ENCODE data around the gene PIK3R4.

The PIK3R4 gene

GRCh38 chr3:130746246-130747039, at the start of gene PIK3R4:
Gene PIK3R4, minus strand, starts transcription at chr3:130746829. Its CDS starts 1,611 bp downstream, at chr3:130745218.
- DNase-seq, result peak; percentile 99

DNA sequence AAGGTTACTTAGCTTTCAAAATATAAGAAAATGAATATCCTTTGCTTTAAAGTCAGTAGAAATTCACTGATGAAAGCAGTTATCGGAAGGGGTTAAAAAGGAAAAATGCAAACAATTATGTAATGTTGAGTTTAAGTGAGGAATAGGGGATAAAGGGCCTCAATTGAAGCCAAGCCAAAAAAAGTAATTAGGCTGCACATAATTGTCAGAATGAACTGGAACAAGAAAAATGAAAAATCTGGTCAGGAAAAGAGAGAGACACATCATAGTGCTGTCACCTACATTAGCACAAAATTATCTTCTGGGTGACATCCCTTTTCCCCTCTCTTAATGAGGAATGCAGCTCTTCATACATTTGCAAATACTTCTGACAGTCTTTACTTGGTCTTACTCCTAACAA, 48.8 kb upstream of the PIK3R4 start:
- no peak for DNase-seq

DNA sequence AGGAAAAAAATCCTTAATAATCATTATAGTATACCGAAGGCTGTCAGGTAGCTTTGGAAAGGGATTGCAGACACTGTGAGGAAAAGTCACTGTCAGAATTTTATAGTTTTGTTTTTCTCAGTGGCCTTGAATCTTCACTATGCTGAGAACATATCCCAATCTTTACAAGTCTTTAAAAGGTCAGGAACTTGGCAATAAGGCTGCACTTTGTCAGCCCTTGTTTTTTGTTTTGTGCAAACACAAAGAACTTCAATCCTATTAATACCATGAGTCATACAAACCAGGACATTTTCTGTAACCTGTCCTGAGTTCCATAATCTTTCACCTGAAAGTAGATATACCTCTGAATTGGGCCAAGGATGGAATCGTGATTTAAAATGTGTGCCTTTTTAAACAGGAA, 45.6 kb upstream of the PIK3R4 start:
- DNase-seq, result no peak

DNA sequence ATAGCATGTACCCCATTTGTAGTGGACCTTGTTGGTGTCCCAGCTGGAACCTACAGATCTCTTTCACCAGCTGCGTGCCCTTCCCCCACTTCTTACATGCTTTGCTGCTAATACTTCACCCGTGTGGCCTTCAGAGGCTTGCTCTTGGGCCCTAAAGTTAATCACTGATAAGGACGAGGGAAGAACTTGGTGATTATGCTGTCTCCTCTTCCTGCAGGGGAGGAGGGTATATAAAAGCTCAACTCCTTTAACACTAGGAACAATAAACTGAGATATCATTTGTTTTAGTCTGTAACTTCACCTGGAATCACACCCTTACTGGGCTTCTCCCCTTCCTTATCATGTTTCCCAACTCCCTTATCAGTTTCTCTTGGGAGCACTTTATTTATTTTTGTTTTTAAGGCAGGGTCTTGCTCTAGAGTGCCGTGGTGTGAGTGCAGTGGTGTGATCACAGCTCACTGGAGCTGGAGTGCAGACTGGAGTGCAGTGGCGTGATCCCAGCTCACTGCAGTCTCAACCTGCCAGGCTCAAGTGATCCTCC, 43.2 kb upstream of the PIK3R4 start:
- no peak for DNase-seq

DNA sequence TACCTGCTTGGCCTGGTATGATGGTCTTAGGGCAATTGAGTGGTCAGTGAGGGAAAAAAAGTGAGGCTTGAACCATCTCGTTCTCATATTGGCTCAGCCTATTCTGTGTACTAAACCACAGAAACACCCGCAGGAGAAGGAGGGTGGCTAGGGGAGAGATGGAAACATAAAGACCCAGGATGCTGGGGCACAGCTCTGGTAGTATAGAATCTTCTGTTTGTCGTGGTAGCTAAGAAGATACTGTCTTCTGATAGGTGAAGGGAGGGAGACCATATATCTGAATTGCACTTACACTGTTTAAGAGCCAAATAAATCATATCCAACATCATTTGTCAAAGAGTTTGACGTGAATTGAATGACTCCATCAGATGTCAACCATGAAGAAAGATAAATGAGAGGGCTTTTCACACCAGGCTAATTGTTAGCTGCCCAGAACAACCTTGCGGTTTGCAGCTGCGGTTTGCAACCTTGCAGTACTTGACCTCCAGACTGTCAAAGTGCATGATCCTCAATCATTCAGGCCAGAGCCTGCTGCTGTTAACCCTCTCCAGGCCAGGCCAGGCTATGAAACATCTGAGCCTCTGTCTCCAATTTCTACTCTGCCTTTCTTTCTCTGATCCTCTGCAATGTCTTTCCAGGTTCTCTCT, 40.9 kb upstream of the PIK3R4 start:
- peak; percentile 54 for DNase-seq

DNA sequence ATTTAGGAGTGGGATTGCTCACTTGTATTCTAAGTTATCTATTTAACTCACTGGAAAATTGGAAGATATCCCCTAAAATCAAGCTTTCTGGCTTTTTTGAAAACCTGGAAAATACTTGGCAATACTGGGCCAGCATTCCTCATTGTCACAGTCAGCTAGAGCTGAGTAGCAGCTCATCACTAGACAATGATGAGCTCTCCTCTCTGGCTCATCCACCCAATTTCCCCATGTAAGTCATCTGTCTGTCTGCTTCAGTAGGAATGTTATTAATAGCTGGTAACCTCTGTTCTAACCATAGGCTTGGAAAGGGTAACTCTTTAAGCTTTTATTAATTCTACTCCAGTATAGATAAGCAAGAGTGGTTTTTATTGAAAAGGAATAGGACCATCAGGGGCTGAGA, 39.7 kb upstream of the PIK3R4 start:
- no peak for DNase-seq

GRCh38 chr3:130783629-130784028, 37.0 kb upstream of the PIK3R4 start:
- no peak for DNase-seq

DNA sequence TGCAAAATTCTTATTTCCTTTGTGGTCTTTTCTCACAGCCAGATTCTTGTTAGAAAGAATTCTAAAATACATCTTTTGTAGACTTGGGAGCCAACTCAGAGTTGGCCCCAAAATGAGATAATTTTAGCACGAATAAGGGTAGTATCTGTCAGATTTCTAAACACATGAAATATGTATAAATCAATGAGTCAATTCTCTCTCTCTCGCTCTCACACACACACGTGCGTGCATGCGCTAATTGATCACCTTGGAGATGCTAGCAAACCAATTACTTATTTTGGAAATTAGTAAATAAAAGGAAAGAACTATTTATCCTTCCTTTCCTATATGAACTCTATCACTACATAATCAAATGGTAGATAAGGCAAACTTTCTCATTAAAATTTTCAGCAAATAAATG, 32.9 kb upstream of the PIK3R4 start:
- no peak for DNase-seq

DNA sequence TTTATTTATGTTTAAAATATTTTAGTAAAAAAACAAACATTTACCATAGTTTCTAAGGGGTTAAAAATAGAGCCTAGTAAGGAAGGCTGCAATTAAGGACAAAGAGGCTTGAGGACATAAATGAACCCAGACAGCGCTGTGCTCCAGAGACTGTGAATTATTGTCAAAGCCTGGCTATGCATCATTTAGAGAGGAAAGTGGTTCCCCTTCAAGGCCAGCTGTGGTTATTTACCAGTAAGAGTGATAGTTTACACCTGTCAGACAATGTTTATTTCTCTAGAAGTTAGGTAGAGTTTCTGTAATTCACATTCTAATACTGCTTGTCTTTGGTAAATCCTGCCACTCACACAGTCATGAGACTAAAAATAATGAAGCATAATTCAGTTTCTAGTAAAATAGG, 32.4 kb upstream of the PIK3R4 start:
- DNase-seq, result no peak

GRCh38 chr3:130773366-130773765, 26.7 kb upstream of the PIK3R4 start:
- DNase-seq, result no peak

DNA sequence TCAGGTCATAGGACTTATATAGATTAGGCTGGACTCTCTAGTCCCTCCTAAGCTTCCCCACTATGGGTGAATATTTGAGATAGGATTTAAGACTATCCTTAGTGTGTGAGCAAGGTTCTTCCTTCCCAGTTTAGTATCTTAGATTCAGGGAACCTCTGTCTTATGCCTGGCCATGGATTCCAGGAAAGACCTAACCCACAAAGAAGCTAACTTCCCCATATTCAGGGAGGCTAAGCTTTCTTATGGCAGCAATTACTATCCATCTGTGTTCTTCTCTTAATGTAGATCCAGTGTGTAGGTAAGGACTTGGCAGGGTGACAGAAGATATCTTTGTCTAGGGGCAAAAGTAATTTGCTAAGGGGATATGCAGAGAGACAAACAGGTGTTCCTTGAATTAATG, 25.5 kb upstream of the PIK3R4 start:
- DNase-seq, result no peak

- DNase-seq, result no peak
Measured at GRCh38 chr3:130770644-130771043, 24.0 kb upstream of the PIK3R4 start.

GRCh38 chr3:130761730-130762311, 15.2 kb upstream of the PIK3R4 start:
- peak; percentile 77 for DNase-seq

DNA sequence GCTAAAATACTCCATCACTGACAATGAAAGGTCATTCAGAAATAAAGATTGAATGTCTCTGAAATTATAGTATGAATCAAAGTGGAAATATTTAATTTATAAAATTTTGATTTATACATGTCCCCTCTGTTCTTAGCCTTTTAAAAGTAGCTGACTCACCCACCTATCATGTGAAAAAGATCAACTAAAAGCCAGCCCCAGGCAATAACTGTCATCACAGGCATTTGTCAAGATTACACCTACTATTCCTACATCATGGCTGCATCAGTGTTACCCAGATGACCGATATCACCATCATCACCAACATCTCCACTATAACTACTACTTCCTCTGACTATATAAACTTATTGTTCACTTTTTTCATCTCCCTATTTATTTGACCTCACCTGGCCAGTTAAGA, 14.3 kb upstream of the PIK3R4 start:
- peak; percentile 67 for DNase-seq

DNA sequence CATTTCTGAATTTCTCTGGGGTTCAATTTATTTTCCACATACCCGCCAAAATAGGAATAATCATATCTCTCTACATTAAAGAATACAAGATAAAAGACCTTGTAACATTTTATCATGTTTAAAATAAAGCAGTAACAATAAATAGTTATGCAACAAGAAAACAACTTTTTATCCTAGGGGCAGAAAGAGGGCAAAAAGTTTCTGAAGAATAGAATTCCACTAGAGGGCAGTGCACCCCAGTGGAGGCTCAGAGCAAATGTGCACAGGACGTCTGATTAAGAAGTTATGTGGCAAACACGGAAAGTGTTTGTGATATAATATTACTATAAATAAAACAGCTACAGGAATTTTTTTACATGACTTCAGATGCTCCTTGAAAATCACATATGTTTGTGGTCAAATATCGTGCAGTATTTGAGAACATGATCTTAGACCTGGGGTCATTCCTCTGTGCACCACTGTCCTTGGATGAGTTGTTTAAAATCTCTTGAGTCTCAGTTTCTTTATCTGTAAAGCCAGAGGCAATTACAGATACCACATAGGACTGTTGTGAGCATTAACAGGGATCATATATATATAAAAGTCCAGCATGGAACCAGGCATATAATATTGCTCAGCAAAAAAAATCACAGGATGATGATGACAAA, 13.2 kb upstream of the PIK3R4 start:
- no peak for DNase-seq

- DNase-seq, result no peak
Measured at GRCh38 chr3:130758624-130759369, 12.2 kb upstream of the PIK3R4 start.

DNA sequence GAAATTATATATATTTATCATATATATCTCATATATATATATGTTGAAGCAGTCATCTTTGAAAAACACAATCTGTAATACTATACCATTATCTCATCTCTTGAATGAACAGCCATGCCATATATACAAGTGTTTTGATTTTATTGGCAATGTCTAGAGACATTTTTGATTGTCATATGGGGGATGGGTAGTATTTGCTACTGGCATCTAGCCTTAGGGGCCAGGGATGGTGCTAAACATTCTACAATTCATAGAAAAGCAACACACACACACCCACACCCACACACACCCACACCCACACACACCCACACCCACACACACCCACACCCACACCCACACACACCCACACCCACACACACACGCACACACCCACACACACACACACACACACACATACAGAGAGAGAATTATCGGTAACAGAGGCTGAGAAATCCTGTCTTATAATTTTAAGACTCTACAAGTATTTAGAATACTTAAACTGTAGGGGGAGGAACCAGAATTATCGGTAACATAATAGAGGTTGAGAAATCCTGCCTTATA, 11.1 kb upstream of the PIK3R4 start:
- no peak for DNase-seq

- no peak for DNase-seq
Measured at GRCh38 chr3:130755666-130756065, 9.0 kb upstream of the PIK3R4 start.

DNA sequence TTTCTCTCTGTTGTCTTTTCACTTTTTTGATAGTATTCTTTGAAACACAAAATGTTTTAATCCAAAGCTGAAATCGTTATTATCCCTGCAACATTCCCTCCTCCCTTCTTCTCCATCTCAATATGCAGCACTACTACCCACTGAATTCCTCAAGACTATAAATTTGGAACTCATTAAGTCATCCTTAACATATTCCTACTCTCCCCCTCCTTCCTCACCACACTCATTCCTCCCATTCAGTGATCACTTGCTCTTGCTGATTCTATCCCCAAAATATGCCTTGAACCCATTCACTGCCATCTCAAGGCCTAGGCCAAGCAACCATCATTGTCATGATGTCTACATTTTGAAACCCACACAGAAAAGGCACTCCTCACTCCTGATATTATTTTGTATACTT, 2.4 kb upstream of the PIK3R4 start:
- no peak for DNase-seq

DNA sequence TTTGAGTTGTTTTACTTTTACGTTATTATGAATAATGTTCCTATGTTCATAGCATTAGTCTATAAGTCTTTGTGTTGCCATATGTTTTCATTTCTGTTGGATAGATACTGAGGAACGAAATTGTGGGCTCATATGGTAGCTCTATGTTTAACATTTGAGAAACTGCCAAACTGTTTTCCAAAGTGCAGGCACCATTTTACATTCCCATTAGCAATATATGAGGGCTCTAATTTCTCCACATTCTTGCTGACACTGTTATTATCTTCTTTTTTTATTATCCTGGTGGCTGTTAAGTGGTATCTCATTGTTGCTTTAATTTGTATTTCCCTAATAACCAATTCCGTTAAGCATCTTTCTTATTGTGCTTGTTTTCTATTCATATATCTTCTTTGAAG, 1.8 kb upstream of the PIK3R4 start:
- no peak for DNase-seq

- no peak for DNase-seq
Measured at GRCh38 chr3:130743354-130743753, 3.3 kb downstream of the PIK3R4 start.

- DNase-seq, result no peak
Measured at GRCh38 chr3:130741946-130742610, 4.6 kb downstream of the PIK3R4 start.
